NB4 (cell line): ENCODE data around the gene TRIM62.
A peak's percentile ranks its signal among the peaks of the same experiment; 100 is the strongest.

Experiments used
- DNase-seq: peaks from one replicate; pipeline ENCODE4 v3.0.0; 2010; ENCODE audit warnings: low read depth
- H3K4me3 ChIP-seq: one replicate; pipeline ENCODE4 v1.5.1; 2011; ENCODE audit warnings: mild to moderate bottlenecking, low read depth, low read length, moderate library complexity
- MYC ChIP-seq: IDR thresholded peaks from 2 replicates; pipeline ENCODE4 v1.6.1; 2011; ENCODE audit warnings: low read depth, low read length
- POLR2A ChIP-seq: IDR thresholded peaks from 2 replicates; pipeline ENCODE4 v1.6.1; 2011; ENCODE audit warnings: mild to moderate bottlenecking; ENCODE audit not compliant: insufficient read length; ENCODE audit errors: extremely low read depth
- TF ChIP-seq, protein P1 (sequence below): IDR thresholded peaks from 2 replicates; pipeline ENCODE4 v1.6.1; 2011; ENCODE audit warnings: low read depth, low read length
- TF ChIP-seq, protein P2 (sequence below): IDR thresholded peaks from one replicate; pipeline ENCODE4 v1.5.1; 2012; ENCODE audit warnings: low read depth, low read length

TRIM62 gene

DNA sequence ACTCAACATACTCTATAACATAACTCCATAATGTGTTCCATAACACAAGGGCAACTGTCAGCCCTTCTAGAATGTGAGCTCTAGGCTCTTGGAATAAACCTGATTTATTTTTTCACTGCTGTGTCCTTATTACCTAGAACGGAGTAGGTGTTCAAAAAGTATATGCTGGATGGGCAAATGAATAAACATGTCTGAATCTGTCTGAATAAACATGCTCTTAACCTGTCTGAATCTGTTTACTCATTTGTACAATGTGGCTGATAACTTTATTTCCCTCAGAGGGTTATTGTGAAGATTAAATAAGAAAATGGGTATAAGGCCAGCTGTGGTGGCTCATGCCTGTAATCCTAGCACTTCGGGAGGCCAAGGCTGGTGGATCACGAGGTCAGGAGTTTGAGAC, 58.6 kb downstream of the TRIM62 start:
- no peak overlapping the region for H3K4me3 ChIP-seq
- TF ChIP-seq, protein P1, sequence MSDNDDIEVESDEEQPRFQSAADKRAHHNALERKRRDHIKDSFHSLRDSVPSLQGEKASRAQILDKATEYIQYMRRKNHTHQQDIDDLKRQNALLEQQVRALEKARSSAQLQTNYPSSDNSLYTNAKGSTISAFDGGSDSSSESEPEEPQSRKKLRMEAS: no peak
- TF ChIP-seq POLR2A (no peak), MYC (no peak)
- TF ChIP-seq, protein P2, sequence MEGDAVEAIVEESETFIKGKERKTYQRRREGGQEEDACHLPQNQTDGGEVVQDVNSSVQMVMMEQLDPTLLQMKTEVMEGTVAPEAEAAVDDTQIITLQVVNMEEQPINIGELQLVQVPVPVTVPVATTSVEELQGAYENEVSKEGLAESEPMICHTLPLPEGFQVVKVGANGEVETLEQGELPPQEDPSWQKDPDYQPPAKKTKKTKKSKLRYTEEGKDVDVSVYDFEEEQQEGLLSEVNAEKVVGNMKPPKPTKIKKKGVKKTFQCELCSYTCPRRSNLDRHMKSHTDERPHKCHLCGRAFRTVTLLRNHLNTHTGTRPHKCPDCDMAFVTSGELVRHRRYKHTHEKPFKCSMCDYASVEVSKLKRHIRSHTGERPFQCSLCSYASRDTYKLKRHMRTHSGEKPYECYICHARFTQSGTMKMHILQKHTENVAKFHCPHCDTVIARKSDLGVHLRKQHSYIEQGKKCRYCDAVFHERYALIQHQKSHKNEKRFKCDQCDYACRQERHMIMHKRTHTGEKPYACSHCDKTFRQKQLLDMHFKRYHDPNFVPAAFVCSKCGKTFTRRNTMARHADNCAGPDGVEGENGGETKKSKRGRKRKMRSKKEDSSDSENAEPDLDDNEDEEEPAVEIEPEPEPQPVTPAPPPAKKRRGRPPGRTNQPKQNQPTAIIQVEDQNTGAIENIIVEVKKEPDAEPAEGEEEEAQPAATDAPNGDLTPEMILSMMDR: no peak
- no peak for DNase-seq

DNA sequence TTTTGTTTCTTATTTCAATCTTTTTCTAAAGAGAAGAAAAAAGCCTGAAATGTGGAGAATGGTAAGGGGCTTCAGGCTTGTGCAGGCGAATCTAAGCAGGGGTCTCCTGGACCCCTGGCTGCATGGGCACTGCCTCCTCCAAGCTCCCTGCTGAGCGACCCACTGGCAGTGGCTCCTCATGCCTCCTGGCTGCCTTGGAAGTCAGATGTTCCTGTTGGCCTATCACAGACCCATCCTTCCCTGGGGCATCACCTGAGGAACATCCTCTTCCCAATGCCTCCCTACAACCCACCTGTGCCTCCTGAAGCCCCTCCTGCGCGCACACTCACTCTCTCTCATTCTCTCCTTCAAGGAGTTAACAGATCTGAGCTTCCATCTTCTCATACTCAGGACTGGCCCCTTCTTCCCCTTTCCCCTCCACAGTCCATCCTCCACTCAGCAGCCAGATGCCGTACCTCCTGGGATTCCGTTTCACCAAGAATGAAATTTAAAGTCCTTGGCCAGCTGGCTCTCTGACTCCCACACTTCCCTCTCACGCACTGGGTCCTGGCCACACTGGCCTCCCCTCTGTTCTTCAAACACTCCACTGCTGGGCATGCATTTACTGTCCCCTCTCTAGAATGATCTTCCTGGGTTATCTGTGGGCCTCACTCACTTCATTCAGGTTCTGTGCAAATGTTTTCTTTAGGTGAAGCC, 59.2 kb downstream of the TRIM62 start:
- peak; percentile 30 for DNase-seq
- no peak overlapping the region for H3K4me3 ChIP-seq
- no peak for TF ChIP-seq MYC
- TF ChIP-seq, protein P1: no peak
- TF ChIP-seq, protein P2: no peak
- no peak for TF ChIP-seq POLR2A

DNA sequence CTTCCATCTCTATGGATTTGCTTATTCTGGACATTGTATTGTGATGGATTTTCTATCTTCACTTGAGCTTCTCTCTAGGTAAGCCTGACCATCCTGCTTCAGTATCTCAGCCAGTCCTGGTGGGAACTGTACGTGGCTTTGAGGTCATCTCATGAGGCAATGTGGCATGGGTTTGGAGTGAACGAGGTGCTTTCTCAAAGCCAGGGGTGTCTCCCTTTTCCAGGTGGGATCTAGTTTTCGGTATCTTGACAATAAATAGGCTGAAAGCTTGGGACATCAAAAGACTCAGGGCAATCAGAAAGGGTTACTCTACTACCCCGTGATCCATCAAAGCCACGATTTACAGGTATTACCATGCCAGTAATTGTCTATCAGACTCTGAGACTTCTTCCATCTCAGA, 60.1 kb downstream of the TRIM62 start:
- H3K4me3 ChIP-seq: no peak overlapping the region
- no peak for DNase-seq
- TF ChIP-seq MYC (no peak), POLR2A (no peak)
- TF ChIP-seq, protein P2: no peak
- TF ChIP-seq, protein P1: no peak

DNA sequence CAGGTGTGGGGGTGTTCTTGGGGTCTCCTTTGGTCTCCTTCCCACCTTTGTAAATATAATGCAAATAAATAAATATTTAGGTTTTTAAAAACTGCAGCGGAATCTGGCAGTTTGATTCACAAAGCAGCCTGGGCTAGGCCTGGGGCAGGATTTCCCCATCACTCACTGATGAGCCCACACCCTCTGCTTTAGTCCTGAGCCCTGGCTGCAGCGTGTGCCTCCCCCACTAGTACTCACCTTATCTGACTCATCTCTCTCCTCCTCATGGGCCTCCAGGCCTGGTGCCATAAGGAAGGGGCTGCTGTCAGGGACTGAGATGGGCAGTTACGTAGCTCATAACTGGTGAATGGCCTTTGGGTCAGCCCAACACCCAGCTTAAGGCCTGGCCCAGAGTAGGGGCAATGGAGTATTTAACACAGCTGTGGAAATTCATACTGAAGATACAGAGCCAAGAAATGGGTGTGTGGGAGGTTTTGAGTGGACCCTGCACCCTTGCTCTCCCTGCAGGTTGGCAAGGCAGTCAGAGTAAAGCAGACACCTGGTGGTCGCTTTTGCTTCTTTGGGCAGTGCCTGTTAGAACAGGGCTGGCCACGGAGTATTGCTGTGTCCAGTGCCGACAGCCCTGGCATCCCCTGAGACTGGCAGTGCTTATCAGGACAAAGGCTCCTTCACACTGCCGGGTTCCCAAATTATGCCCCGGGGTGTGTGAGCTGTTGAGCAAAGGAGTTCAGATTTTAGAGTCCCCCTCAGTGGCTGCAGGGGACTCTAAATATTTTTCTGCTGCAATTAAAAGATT, 61.2 kb downstream of the TRIM62 start:
- no peak overlapping the region for H3K4me3 ChIP-seq
- TF ChIP-seq, protein P2: no peak
- TF ChIP-seq, protein P1: no peak
- TF ChIP-seq MYC: no peak
- TF ChIP-seq POLR2A: no peak
- DNase-seq: no peak

DNA sequence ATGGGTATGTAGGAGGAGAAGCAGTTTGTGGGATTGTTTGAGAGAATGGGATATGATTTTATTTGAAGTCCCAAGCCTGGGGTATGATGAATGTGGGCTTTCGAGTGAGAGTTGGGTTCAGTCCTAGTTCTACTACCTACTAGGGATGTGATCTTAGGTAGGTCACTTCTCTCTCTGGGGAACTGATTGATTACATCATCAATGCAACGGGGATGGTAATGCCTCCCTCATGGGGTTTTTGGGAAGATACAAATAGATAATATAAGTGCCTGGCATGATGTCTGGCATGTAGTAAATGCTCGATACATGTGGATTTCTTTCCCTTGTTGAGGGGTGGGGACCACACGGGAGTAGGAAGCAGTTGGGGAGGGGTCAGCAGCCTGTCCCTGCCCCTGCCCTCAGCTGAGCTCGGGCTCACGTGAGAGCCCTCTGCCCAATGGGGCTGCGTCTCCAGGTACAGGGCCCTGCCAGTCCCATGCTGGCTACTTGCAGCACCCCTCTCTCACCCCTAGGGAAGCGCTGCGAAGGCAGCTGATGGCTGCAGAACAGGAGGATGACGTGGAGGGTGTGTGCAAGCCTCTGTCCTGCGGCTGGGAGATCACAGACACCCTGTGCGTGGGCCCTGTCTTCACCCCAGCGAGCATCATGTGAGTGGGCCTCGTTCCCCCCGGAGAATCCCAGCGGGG, 62.2 kb downstream of the TRIM62 start:
- DNase-seq: no peak
- TF ChIP-seq POLR2A (no peak), MYC (no peak)
- TF ChIP-seq, protein P1: no peak
- TF ChIP-seq, protein P2: no peak
- H3K4me3 ChIP-seq: no peak overlapping the region
